ENCODE results near the gene OR52N2.

Gene OR52N2

GRCh38 chr11:5831196-5831829 is 22.6 kb downstream of the OR52N2 start:
- H3K4me1 Mint-ChIP-seq, result no peaks in the 10 kb centered on the region
- H3K27me3 Mint-ChIP-seq (ENCODE audit: low read depth, poor library complexity), result peaks cover 5% of the 10 kb centered on the region
- H3K4me3 Mint-ChIP-seq, result no peak overlapping the region
- H3K9me3 Mint-ChIP-seq, result no peaks in the 10 kb centered on the region
- H3K36me3 Mint-ChIP-seq (ENCODE audit: low read depth), result no peaks in the 10 kb centered on the region
- H3K27ac Mint-ChIP-seq, result no peak overlapping the region
- TF ChIP-seq CTCF (IDR thresholded peaks at IDR 0.05), result no peak
- DNase-seq, result peak; percentile 3

GRCh38 chr11:5833446-5833845 is 24.7 kb downstream of the OR52N2 start:
- H3K27me3 Mint-ChIP-seq (ENCODE audit: low read depth, poor library complexity), result peaks cover 15% of the 10 kb centered on the region
- H3K27ac Mint-ChIP-seq, result no peak overlapping the region
- H3K4me3 Mint-ChIP-seq, result no peak overlapping the region
- no peaks in the 10 kb centered on the region for H3K9me3 Mint-ChIP-seq
- no peak for TF ChIP-seq CTCF (IDR thresholded peaks at IDR 0.05)
- DNase-seq, result no peak
- H3K4me1 Mint-ChIP-seq, result no peaks in the 10 kb centered on the region
- no peaks in the 10 kb centered on the region for H3K36me3 Mint-ChIP-seq (ENCODE audit: low read depth)

- Mint-ChIP-seq H3K27me3 (ENCODE audit: low read depth, poor library complexity) (peaks cover 17% of the 10 kb centered on the region), H3K4me1 (no peaks in the 10 kb centered on the region), H3K36me3 (ENCODE audit: low read depth) (no peaks in the 10 kb centered on the region), H3K4me3 (no peak overlapping the region), H3K9me3 (no peaks in the 10 kb centered on the region), H3K27ac (no peak overlapping the region)
- no peak for TF ChIP-seq CTCF (IDR thresholded peaks at IDR 0.05)
- no peak for DNase-seq
These were observed 29.0 kb downstream of the OR52N2 start for GRCh38 chr11:5837695-5838094.

- no peak for TF ChIP-seq CTCF (IDR thresholded peaks at IDR 0.05)
- Mint-ChIP-seq H3K27ac (no peak within 1 kb of the TSS), H3K36me3 (ENCODE audit: low read depth) (no peaks in the 10 kb centered on the region), H3K27me3 (ENCODE audit: low read depth, poor library complexity) (peaks cover 13% of the 10 kb centered on the region), H3K9me3 (no peaks in the 10 kb centered on the region), H3K4me1 (no peaks in the 10 kb centered on the region), H3K4me3 (no peak within 1 kb of the TSS)
- no peak for DNase-seq
These were observed 33.1 kb downstream of the OR52N2 start, which contains the start of gene OR52E6 for GRCh38 chr11:5841797-5842196. OR52E6 (minus strand) TSS chr11:5841897; CDS start chr11:5841897, 0 bp downstream.

- Mint-ChIP-seq H3K27me3 (ENCODE audit: low read depth, poor library complexity) (no peaks in the 10 kb centered on the region), H3K4me1 (no peaks in the 10 kb centered on the region), H3K27ac (no peak overlapping the region), H3K36me3 (ENCODE audit: low read depth) (no peaks in the 10 kb centered on the region), H3K4me3 (no peak overlapping the region), H3K9me3 (no peaks in the 10 kb centered on the region)
- no peak for DNase-seq
- TF ChIP-seq CTCF (IDR thresholded peaks at IDR 0.05), result no peak
These were observed 38.0 kb downstream of the OR52N2 start for GRCh38 chr11:5846701-5847100.

GRCh38 chr11:5847711-5848110 is 39.0 kb downstream of the OR52N2 start:
- no peaks in the 10 kb centered on the region for H3K27me3 Mint-ChIP-seq (ENCODE audit: low read depth, poor library complexity)
- no peak for DNase-seq
- no peak overlapping the region for H3K27ac Mint-ChIP-seq
- no peak for TF ChIP-seq CTCF (IDR thresholded peaks at IDR 0.05)
- H3K4me3 Mint-ChIP-seq, result no peak overlapping the region
- H3K4me1 Mint-ChIP-seq, result no peaks in the 10 kb centered on the region
- H3K9me3 Mint-ChIP-seq, result peaks cover 5% of the 10 kb centered on the region
- H3K36me3 Mint-ChIP-seq (ENCODE audit: low read depth), result no peaks in the 10 kb centered on the region
